ENCODE results near the gene SLIT3. TPM values are rescaled to one million over a fixed set of nuclear protein-coding genes. Genes with fewer than 3 reads are reported as not detected.

Gene SLIT3
- total RNA-seq, 1 donor from 2014 or later: 31.8 TPM

DNA sequence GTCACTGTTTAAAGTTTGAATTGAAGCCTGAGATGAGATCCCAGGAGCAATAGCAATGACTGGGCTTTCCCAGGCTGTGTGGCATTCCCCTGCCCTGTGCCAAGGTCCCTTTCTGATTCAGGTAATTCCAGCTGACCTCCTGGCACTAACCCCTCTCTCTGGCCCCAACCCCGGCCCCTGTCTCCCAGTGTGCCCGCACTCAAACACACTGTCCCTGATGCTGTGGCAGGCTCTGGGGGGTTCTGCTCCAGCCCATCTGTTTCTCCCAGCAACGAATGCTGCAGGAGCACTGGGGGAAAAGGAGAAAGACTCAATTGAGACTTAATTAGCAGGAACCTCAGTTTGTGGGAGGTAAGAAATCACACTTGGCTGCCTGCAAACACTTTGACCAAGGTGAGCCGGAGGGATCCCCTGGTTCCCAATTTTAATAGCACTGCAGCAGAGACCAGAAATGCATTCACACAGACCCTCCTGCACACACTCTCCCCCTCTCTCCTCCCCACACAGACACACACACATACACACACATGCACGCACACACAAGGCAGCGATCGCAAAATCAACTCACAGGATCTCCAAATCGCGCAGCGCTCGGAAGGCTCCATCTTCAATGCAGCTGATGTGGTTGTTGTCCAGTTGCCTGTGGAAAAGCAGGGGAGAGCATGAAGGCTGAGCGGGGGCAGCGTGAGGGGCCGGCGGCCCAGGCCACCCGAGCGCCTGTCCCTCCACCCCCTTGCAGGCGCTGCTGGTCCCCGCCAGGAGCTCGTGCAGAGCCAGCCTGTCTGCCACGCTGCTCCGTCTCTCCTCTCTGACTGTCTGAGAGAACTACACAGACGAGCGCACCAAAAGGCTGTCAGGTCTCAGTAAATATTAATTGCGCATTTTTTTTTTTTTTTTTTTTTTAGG lies 456.7 kb downstream of the SLIT3 start:
- Mint-ChIP-seq H3K4me3 (ENCODE audit: unreplicated experiment) (no peak overlapping the region), H3K27ac (ENCODE audit: unreplicated experiment) (no peak overlapping the region), H3K9me3 (ENCODE audit: unreplicated experiment) (no peaks in the 10 kb centered on the region), H3K4me1 (ENCODE audit: unreplicated experiment) (no peaks in the 10 kb centered on the region), H3K36me3 (ENCODE audit: unreplicated experiment) (peaks cover 3% of the 10 kb centered on the region), H3K27me3 (ENCODE audit: unreplicated experiment) (no peaks in the 10 kb centered on the region)
- no peak for DNase-seq (ENCODE audit: extremely low spot score, unreplicated experiment)
- TF ChIP-seq, protein P1, sequence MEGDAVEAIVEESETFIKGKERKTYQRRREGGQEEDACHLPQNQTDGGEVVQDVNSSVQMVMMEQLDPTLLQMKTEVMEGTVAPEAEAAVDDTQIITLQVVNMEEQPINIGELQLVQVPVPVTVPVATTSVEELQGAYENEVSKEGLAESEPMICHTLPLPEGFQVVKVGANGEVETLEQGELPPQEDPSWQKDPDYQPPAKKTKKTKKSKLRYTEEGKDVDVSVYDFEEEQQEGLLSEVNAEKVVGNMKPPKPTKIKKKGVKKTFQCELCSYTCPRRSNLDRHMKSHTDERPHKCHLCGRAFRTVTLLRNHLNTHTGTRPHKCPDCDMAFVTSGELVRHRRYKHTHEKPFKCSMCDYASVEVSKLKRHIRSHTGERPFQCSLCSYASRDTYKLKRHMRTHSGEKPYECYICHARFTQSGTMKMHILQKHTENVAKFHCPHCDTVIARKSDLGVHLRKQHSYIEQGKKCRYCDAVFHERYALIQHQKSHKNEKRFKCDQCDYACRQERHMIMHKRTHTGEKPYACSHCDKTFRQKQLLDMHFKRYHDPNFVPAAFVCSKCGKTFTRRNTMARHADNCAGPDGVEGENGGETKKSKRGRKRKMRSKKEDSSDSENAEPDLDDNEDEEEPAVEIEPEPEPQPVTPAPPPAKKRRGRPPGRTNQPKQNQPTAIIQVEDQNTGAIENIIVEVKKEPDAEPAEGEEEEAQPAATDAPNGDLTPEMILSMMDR (IDR thresholded peaks at IDR 0.05): no peak

- no peak for DNase-seq (ENCODE audit: extremely low spot score, unreplicated experiment)
- TF ChIP-seq, protein P1 (IDR thresholded peaks at IDR 0.05): no peak
- Mint-ChIP-seq H3K36me3 (ENCODE audit: unreplicated experiment) (peaks cover 3% of the 10 kb centered on the region), H3K4me3 (ENCODE audit: unreplicated experiment) (no peak overlapping the region), H3K27ac (ENCODE audit: unreplicated experiment) (no peak overlapping the region), H3K4me1 (ENCODE audit: unreplicated experiment) (no peaks in the 10 kb centered on the region), H3K27me3 (ENCODE audit: unreplicated experiment) (no peaks in the 10 kb centered on the region), H3K9me3 (ENCODE audit: unreplicated experiment) (no peaks in the 10 kb centered on the region)
Measured at GRCh38 chr5:168843277-168844015, 457.5 kb downstream of the SLIT3 start.

GRCh38 chr5:168842571-168843205 lies 458.3 kb downstream of the SLIT3 start:
- DNase-seq (ENCODE audit: extremely low spot score, unreplicated experiment): no peak

GRCh38 chr5:168837852-168838251 lies 463.1 kb downstream of the SLIT3 start:
- H3K27me3 Mint-ChIP-seq (ENCODE audit: unreplicated experiment): no peaks in the 10 kb centered on the region
- DNase-seq (ENCODE audit: extremely low spot score, unreplicated experiment): no peak
- H3K36me3 Mint-ChIP-seq (ENCODE audit: unreplicated experiment): peaks cover 4% of the 10 kb centered on the region
- no peak overlapping the region for H3K27ac Mint-ChIP-seq (ENCODE audit: unreplicated experiment)
- TF ChIP-seq, protein P1 (IDR thresholded peaks at IDR 0.05): no peak
- no peaks in the 10 kb centered on the region for H3K9me3 Mint-ChIP-seq (ENCODE audit: unreplicated experiment)
- H3K4me1 Mint-ChIP-seq (ENCODE audit: unreplicated experiment): no peaks in the 10 kb centered on the region
- H3K4me3 Mint-ChIP-seq (ENCODE audit: unreplicated experiment): no peak overlapping the region

More at GRCh38 chr5:168842571-168843205, 458.3 kb downstream of the SLIT3 start:
- TF ChIP-seq, protein P1 (IDR thresholded peaks at IDR 0.05): no peak
- Mint-ChIP-seq H3K27ac (ENCODE audit: unreplicated experiment) (no peak overlapping the region), H3K27me3 (ENCODE audit: unreplicated experiment) (no peaks in the 10 kb centered on the region), H3K4me3 (ENCODE audit: unreplicated experiment) (no peak overlapping the region), H3K9me3 (ENCODE audit: unreplicated experiment) (no peaks in the 10 kb centered on the region), H3K36me3 (ENCODE audit: unreplicated experiment) (peaks cover 3% of the 10 kb centered on the region), H3K4me1 (ENCODE audit: unreplicated experiment) (no peaks in the 10 kb centered on the region)
